WI38 (cell line): ENCODE data around the gene SNU13.
"Not testable (repeated sequence)": the region's sequence is repeated elsewhere in the genome, so short reads cannot be mapped to it uniquely, and the experiment has no call there.

Experiments used
- H3K4me3 ChIP-seq: 2 replicates; pipeline ENCODE4 v1.5.1; 2011; ENCODE audit warnings: low read depth, mild to moderate bottlenecking, control low read depth, low read length
- CTCF ChIP-seq: IDR thresholded peaks from 2 replicates; pipeline ENCODE4 v1.5.1; 2012; ENCODE audit warnings: low read depth, mild to moderate bottlenecking, control low read depth, low read length

The SNU13 gene

GRCh38 chr22:41688365-41689211, at the start of gene SNU13:
Gene SNU13, minus strand, starts transcription at chr22:41688867. Its CDS starts 71 bp downstream, at chr22:41688796.
- no peak for TF ChIP-seq CTCF

GRCh38 chr22:41733241-41733640, 44.6 kb upstream of the SNU13 start:
- H3K4me3 ChIP-seq, result not testable (repeated sequence)

More at GRCh38 chr22:41688365-41689211, at the start of gene SNU13:
- H3K4me3 ChIP-seq, result peak within 1 kb of the TSS; percentile 91

- H3K4me3 ChIP-seq, result no peak overlapping the region
- no peak for TF ChIP-seq CTCF
These were observed 43.6 kb upstream of the SNU13 start for GRCh38 chr22:41732096-41732772.

- TF ChIP-seq CTCF, result no peak
- no peak overlapping the region for H3K4me3 ChIP-seq
These were observed 42.9 kb upstream of the SNU13 start for GRCh38 chr22:41731609-41732008.

GRCh38 chr22:41725510-41726110, 36.9 kb upstream of the SNU13 start:
- no peak for TF ChIP-seq CTCF
- H3K4me3 ChIP-seq, result no peak overlapping the region

GRCh38 chr22:41722496-41722895, 33.8 kb upstream of the SNU13 start:
- no peak for TF ChIP-seq CTCF
- H3K4me3 ChIP-seq, result no peak overlapping the region

GRCh38 chr22:41713004-41713403, 24.3 kb upstream of the SNU13 start:
- no peak overlapping the region for H3K4me3 ChIP-seq
- TF ChIP-seq CTCF, result no peak
